ENCODE measurements around the gene PPP2R2B. TPM values are rescaled to one million over a fixed set of nuclear protein-coding genes. Genes with fewer than 3 reads are reported as not detected.

Gene PPP2R2B
- total RNA-seq, 2 donors from 2014 or later = 0.70 to 2.0 TPM

DNA sequence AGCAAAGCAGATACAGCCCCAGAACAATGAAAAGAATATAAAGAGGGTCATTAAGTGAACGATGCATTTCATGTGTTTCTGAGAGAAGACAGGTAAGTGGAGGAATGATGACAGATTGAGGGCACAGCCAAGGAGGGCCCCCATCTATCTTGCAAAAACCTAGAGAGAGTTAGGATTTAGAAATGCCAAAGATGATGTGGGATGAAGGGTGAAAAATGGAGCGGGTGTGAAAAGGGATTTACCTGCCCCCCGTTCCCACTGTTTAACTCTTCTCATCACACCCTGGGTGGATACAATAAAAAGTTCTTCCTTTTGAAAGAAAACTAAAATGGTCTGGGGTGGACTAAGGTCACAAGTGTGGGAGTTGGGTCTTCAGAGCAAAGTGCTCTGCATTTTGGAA is 18.5 kb upstream of the PPP2R2B start:
- Mint-ChIP-seq H3K4me1 (ENCODE audit: low read depth) (peaks cover 10% of the 10 kb centered on the region), H3K27me3 (ENCODE audit: low read depth) (peaks cover 15% of the 10 kb centered on the region), H3K9me3 (peaks cover 2 to 5% of the 10 kb centered on the region in 2 donors), H3K27ac (no peak overlapping the region), H3K4me3 (no peak overlapping the region), H3K36me3 (ENCODE audit: insufficient read depth in 2 of 2) (peaks cover 1 to 3% of the 10 kb centered on the region in 2 donors)
- DNase-seq (no peak), ATAC-seq (replicated peaks in 1 of 2) (no peak)

DNA sequence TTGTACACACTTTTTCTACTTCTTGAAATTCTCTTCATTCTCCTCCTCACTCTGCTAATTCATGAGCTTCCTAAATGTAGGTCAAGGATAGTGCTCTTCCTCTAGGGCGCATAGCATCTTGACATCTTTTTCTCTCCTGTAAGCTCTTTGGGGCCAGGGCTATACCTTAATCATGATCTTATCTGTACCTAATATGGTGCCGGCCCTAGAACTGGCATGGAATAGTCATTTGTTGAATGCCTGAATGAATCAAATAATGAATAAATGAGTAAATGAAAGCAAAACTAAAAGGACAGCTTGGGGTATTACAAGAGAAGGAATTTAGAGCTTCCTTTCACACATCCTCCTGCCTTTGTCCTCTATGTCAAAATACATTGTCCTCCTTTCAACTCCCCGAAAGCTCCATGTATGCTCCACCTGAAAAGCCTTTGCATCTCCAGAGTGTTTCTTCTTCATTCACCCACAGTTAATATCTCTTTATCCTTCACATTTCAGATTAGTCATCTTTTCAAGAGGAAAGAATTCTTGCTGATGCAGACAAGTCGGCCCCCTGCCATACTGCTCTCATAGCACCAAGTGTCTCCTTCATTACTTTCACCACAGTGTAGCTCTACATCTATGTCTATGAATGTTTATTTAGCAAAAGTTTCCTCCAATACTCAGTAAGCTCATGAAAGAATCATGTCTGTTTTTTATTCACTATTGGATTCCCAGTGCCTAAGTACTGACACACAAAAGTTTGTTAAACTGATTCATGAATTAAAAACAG is 16.4 kb upstream of the PPP2R2B start:
- Mint-ChIP-seq H3K27ac (no peak overlapping the region), H3K9me3 (peaks cover 0 to 5% of the 10 kb centered on the region in 2 donors), H3K27me3 (ENCODE audit: low read depth) (peaks cover 15% of the 10 kb centered on the region), H3K4me1 (ENCODE audit: low read depth) (peaks cover 10% of the 10 kb centered on the region), H3K4me3 (peak overlapping the region in 1 of 2 donors; percentile 13), H3K36me3 (ENCODE audit: insufficient read depth in 2 of 2) (peaks cover 1 to 3% of the 10 kb centered on the region in 2 donors)
- DNase-seq (no peak), ATAC-seq (replicated peaks in 1 of 2) (peak; percentile 74 to 89)

DNA sequence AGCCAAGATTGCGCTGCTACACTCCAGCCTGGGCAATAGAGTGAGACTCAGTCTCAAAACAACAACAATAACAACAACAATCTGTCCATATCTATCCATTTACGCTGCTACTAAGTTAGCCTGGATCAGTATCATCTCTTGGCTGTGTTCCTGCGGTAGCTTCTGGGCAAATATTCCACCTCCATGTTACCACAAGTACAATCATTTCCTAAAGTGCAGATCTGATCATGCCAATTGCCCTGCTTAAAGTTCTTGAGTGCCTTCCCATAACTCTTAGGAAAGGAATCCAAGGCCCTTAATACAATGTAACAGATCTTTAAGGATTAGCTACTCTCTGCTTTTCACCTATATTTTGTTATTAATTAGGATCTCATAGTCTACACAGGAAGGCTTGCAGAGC is 15.4 kb upstream of the PPP2R2B start:
- Mint-ChIP-seq H3K27me3 (ENCODE audit: low read depth) (peaks cover 15% of the 10 kb centered on the region), H3K27ac (no peak overlapping the region)

DNA sequence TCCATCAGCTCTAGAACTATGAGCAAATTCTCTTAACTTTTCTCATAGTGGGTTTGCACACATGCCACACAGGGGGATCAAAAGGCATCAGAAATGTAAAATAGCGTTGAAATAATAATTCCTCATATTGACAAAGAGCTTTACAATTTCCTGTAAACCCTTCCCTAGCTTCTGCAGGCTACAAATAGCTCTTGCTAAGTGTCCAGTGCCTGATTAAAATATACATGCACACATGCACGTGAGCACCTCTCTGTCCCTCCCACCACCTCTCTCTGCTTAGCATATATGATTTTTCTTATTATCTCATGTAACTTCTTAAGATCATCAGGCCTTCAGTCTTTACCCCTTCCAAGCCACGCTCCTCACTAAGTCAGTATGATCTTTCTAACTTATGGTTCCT is 13.7 kb upstream of the PPP2R2B start:
- peaks cover 10% of the 10 kb centered on the region for H3K4me1 Mint-ChIP-seq (ENCODE audit: low read depth)
- no peak overlapping the region for H3K27ac Mint-ChIP-seq
- no peak overlapping the region for H3K4me3 Mint-ChIP-seq
- H3K27me3 Mint-ChIP-seq (ENCODE audit: low read depth) = peaks cover 15% of the 10 kb centered on the region
- DNase-seq (no peak), ATAC-seq (replicated peaks in 1 of 2) (no peak)
- peaks cover 0 to 2% of the 10 kb centered on the region in 2 donors for H3K36me3 Mint-ChIP-seq (ENCODE audit: insufficient read depth in 2 of 2)
- peaks cover 0 to 2% of the 10 kb centered on the region in 2 donors for H3K9me3 Mint-ChIP-seq

More for the DNA sequence above, 15.4 kb upstream of the PPP2R2B start:
- Mint-ChIP-seq H3K9me3 (peaks cover 0 to 5% of the 10 kb centered on the region in 2 donors), H3K36me3 (ENCODE audit: insufficient read depth in 2 of 2) (peaks cover 1 to 3% of the 10 kb centered on the region in 2 donors), H3K4me1 (ENCODE audit: low read depth) (peaks cover 10% of the 10 kb centered on the region), H3K4me3 (no peak overlapping the region)
- ATAC-seq (replicated peaks in 1 of 2) = no peak
- DNase-seq = no peak

DNA sequence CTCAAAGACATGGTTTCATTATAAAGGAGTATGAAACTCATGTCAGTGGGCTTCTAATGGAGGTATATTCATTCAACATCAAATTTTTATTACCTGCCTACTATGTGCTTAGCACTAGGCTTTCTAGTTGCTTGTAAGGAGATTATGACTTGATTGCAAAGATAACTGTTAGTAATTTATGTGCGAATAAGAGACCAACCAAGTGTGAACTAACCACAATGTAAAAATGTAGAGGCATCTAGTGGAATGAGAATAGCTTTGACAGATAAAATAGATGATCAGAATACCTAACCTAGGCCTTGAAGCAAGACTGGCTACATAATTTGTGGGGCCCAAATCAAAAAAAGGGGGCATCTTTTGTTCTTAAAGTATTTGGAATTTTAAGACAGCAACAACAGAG is 13.0 kb upstream of the PPP2R2B start:
- Mint-ChIP-seq H3K4me3 (no peak overlapping the region), H3K4me1 (ENCODE audit: low read depth) (peaks cover 10% of the 10 kb centered on the region), H3K9me3 (peaks cover 0 to 2% of the 10 kb centered on the region in 2 donors), H3K27ac (no peak overlapping the region), H3K36me3 (ENCODE audit: insufficient read depth in 2 of 2) (no peaks in the 10 kb centered on the region), H3K27me3 (ENCODE audit: low read depth) (peaks cover 8% of the 10 kb centered on the region)
- no peak for ATAC-seq (replicated peaks in 1 of 2)
- no peak for DNase-seq

DNA sequence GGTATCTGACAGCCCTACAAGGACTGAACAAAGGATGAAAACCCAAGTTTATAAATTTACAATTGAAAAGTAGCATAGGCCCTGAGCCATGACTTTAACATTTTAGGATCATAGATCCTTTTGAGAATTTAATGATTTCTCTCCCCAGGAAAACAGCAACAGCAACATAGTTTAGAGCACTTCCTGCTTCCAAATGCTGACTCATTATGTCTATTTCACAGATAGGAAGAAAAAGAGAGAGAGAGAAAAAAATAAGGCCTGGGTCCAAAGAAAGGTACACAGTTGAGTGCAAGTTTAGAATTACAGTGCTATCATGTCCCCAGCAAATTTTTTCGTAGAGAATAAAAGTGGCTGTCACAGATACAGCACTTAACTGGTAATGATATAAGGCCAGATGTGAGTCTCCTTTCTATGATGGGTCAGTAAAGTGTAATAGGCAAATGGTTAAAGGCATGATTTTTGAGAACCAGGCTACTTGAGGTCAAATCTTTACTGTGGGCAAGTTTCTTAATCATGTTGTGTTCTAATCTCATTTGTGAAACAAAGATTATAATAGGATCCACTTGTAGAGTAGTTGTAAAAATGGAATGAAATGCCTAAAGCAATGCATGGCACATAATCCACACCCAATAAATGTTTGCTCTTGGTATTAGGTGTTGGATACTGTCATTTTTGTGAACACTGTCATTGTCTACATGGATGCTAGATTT is 12.3 kb upstream of the PPP2R2B start:
- DNase-seq = no peak
- no peak for ATAC-seq (replicated peaks in 1 of 2)
- Mint-ChIP-seq H3K27me3 (ENCODE audit: low read depth) (peaks cover 1% of the 10 kb centered on the region), H3K36me3 (ENCODE audit: insufficient read depth in 2 of 2) (no peaks in the 10 kb centered on the region), H3K4me3 (no peak overlapping the region), H3K4me1 (ENCODE audit: low read depth) (peaks cover 10% of the 10 kb centered on the region), H3K9me3 (peaks cover 0 to 2% of the 10 kb centered on the region in 2 donors), H3K27ac (no peak overlapping the region)

DNA sequence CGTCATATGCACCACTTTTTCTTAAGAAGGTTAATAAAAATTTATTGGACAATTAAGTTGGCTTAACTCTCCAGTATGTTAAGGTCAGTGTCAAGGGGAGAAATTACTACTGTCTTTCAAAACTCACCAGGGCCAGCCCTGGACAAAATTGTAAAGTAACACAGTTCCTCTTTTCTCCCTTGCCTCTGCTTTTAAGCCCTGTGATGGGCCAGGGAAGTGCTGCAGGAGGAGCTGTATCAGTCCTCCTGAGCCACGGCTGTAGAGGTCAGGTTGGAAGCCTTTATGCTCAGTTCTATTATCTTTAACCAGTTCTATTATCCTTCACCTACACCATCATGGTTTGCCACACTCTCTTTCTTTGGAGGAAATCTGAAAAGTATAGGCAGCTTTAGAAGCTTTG is 11.5 kb upstream of the PPP2R2B start:
- no peaks in the 10 kb centered on the region for H3K36me3 Mint-ChIP-seq (ENCODE audit: insufficient read depth in 2 of 2)
- no peak overlapping the region for H3K27ac Mint-ChIP-seq
- ATAC-seq (replicated peaks in 1 of 2) = no peak
- H3K27me3 Mint-ChIP-seq (ENCODE audit: low read depth) = no peaks in the 10 kb centered on the region
- DNase-seq = no peak
- no peak overlapping the region for H3K4me3 Mint-ChIP-seq
- peaks cover 0 to 2% of the 10 kb centered on the region in 2 donors for H3K9me3 Mint-ChIP-seq
- peaks cover 7% of the 10 kb centered on the region for H3K4me1 Mint-ChIP-seq (ENCODE audit: low read depth)

DNA sequence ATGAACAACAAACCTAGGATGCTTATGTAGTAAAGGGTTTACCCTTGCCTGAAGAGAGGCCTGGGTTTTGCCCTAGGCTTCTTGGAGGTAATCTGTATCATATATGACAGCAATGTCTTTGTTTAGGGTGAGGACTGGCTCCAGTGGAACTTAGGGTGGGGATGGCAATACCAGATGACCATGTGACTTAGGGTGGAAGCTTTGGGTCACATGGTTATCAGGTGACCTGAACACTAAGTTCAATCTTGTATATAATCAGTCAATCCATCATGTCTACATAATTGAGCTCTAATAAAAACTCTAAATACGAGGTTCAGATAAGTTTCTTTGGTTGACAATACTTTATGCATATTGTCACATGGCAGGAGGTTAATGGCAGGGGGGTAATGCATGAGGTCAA is 10.6 kb upstream of the PPP2R2B start:
- DNase-seq (no peak), ATAC-seq (replicated peaks in 1 of 2) (no peak)
- no peak overlapping the region for H3K27ac Mint-ChIP-seq
- no peaks in the 10 kb centered on the region for H3K36me3 Mint-ChIP-seq (ENCODE audit: insufficient read depth in 2 of 2)
- H3K4me1 Mint-ChIP-seq (ENCODE audit: low read depth) = no peaks in the 10 kb centered on the region
- no peaks in the 10 kb centered on the region for H3K27me3 Mint-ChIP-seq (ENCODE audit: low read depth)
- H3K4me3 Mint-ChIP-seq = no peak overlapping the region
- H3K9me3 Mint-ChIP-seq = no peaks in the 10 kb centered on the region

DNA sequence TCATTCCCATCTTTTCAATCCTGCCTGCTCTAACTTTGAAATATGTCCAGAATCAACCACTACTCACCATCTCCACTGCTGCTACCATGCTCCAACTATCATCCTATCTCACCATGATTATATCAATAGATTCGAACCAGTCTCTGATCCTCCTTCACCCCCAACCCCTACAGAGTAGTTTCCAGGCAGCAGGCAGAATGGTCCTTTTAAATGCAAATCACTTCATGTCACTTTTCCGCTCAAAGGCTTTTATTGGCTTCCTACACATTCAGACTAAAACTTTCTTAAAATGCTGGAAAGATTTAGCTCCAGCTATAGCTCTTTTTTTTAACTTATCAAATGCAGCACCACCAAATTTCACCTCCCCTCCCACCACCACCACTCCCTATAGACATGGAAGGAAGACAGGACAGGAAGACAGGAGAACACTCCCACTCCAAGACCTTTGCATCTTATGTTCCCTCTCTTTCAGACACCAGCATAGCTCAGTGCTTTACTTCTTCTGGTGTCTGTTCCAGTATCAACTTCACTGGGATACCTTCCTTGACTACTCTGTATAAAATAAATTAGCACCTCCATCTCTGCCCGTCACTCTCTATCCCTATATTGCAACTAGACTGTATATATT is 9.9 kb upstream of the PPP2R2B start:
- DNase-seq = no peak
- Mint-ChIP-seq H3K27me3 (ENCODE audit: low read depth) (no peaks in the 10 kb centered on the region), H3K27ac (no peak overlapping the region), H3K36me3 (ENCODE audit: insufficient read depth in 2 of 2) (no peaks in the 10 kb centered on the region), H3K9me3 (no peaks in the 10 kb centered on the region), H3K4me3 (no peak overlapping the region), H3K4me1 (ENCODE audit: low read depth) (no peaks in the 10 kb centered on the region)
- ATAC-seq (replicated peaks in 1 of 2) = no peak

DNA sequence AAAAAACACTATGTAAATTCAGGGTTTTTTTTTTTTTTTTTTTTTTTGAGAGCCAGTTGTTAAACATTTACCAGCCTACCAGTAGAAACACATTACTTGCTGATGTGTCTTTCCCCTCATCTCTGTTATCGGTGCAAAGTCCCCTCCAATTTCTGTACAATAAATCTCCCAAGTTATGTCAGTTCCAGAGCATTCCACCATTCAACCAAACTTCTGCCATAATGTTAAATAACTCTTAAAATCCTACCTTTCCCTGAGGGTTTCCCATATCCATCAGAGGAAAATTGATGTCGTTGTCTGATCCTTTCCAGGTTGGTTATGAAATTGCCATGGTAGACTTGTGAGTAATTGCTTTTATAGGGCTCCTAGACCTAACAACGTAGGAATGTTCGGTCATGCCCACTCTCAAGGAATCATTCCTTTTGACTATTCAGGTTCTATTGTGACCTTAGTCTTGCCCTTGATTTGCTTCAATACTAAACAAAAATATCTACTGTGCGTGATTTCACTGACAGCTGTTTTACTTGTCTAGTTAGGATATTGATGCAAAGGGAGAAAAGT is 5.6 kb upstream of the PPP2R2B start:
- ATAC-seq (replicated peaks in 1 of 2) (no peak), DNase-seq (no peak)
- H3K27ac Mint-ChIP-seq = no peak overlapping the region
- no peaks in the 10 kb centered on the region for H3K4me1 Mint-ChIP-seq (ENCODE audit: low read depth)
- no peaks in the 10 kb centered on the region for H3K36me3 Mint-ChIP-seq (ENCODE audit: insufficient read depth in 2 of 2)
- H3K9me3 Mint-ChIP-seq = no peaks in the 10 kb centered on the region
- H3K4me3 Mint-ChIP-seq = no peak overlapping the region
- peaks cover 20% of the 10 kb centered on the region for H3K27me3 Mint-ChIP-seq (ENCODE audit: low read depth)

DNA sequence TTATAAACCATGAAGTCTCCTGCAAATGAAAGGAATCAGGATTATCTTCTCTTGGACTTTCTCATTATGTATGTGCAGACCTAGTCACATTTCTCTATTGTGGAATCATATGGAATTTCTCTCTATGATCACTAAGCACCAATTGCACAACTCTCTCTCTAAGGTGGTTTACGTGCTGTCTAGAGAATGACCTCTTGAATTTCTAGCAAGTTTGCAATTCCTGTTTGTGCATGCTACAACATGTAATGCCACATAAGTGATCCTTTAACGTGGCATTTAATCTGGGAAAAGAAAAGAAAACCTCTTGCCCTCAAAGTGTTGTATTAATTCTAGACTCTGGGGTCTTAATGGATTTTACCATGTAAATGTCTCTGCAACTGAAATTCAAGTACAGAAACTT is 5.0 kb upstream of the PPP2R2B start:
- Mint-ChIP-seq H3K36me3 (ENCODE audit: insufficient read depth in 2 of 2) (no peaks in the 10 kb centered on the region), H3K9me3 (no peaks in the 10 kb centered on the region)

DNA sequence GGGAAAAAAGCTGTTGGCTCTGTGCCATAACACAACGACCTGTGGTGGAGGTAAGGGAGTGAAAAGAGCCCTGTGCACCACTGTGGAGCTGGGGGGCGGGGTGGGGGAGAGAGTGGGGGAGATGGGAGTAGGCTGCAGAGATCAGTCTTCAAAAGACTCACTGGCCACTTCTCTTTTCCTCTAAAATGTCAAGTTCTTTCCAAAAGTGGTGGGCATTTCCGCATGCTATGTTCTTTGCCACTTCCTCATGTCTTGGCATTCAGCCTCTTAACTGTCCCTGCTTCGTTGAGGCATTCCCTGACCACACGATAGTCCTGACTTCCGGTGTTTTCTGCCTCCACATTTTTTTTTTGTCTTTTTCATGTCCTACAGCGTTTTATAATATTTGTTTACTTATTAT is 2.4 kb upstream of the PPP2R2B start:
- Mint-ChIP-seq H3K36me3 (ENCODE audit: insufficient read depth in 2 of 2) (no peaks in the 10 kb centered on the region), H3K4me3 (no peak overlapping the region), H3K27me3 (ENCODE audit: low read depth) (peaks cover 31% of the 10 kb centered on the region), H3K9me3 (no peaks in the 10 kb centered on the region), H3K4me1 (ENCODE audit: low read depth) (peaks cover 9% of the 10 kb centered on the region), H3K27ac (no peak overlapping the region)
- ATAC-seq (replicated peaks in 1 of 2) = no peak
- no peak for DNase-seq

More for the DNA sequence above, 5.0 kb upstream of the PPP2R2B start:
- Mint-ChIP-seq H3K4me1 (ENCODE audit: low read depth) (no peaks in the 10 kb centered on the region), H3K4me3 (no peak overlapping the region), H3K27me3 (ENCODE audit: low read depth) (peaks cover 26% of the 10 kb centered on the region), H3K27ac (no peak overlapping the region)
- DNase-seq (no peak), ATAC-seq (replicated peaks in 1 of 2) (no peak)
